ENCODE data around the gene TMEM181.

The TMEM181 gene

GRCh38 chr6:158596861-158597260, 37.0 kb downstream of the TMEM181 start:
- no peak overlapping the region for H3K27ac ChIP-seq
- H3K9me3 ChIP-seq (ENCODE audit: control insufficient read depth, low read length): no peaks in the 10 kb centered on the region
- H3K9ac ChIP-seq: no peak overlapping the region
- H3K36me3 ChIP-seq (ENCODE audit: control insufficient read depth, insufficient read depth, low read length): no peaks in the 10 kb centered on the region
- no peak overlapping the region for H2AFZ ChIP-seq
- H3K4me3 ChIP-seq (ENCODE audit: low read depth, low read length): no peak overlapping the region
- H3K79me2 ChIP-seq: peaks cover 4% of the 10 kb centered on the region
- H3K27me3 ChIP-seq (ENCODE audit: control insufficient read depth, insufficient read depth, low read length): no peaks in the 10 kb centered on the region
- no peaks in the 10 kb centered on the region for H3K4me1 ChIP-seq
- no peak overlapping the region for H3K4me2 ChIP-seq (ENCODE audit: low read length)
- TF ChIP-seq CTCF (IDR thresholded peaks at IDR 0.05): no peak

GRCh38 chr6:158597565-158597964, 37.7 kb downstream of the TMEM181 start:
- no peak for TF ChIP-seq CTCF (IDR thresholded peaks at IDR 0.05)
- H3K36me3 ChIP-seq (ENCODE audit: control insufficient read depth, insufficient read depth, low read length): no peaks in the 10 kb centered on the region
- no peaks in the 10 kb centered on the region for H3K4me1 ChIP-seq
- no peak overlapping the region for H2AFZ ChIP-seq
- no peak overlapping the region for H3K4me2 ChIP-seq (ENCODE audit: low read length)
- H3K27me3 ChIP-seq (ENCODE audit: control insufficient read depth, insufficient read depth, low read length): no peaks in the 10 kb centered on the region
- no peak overlapping the region for H3K9ac ChIP-seq
- H3K4me3 ChIP-seq (ENCODE audit: low read depth, low read length): no peak overlapping the region
- peaks cover 4% of the 10 kb centered on the region for H3K79me2 ChIP-seq
- H3K27ac ChIP-seq: no peak overlapping the region
- H3K9me3 ChIP-seq (ENCODE audit: control insufficient read depth, low read length): no peaks in the 10 kb centered on the region

DNA sequence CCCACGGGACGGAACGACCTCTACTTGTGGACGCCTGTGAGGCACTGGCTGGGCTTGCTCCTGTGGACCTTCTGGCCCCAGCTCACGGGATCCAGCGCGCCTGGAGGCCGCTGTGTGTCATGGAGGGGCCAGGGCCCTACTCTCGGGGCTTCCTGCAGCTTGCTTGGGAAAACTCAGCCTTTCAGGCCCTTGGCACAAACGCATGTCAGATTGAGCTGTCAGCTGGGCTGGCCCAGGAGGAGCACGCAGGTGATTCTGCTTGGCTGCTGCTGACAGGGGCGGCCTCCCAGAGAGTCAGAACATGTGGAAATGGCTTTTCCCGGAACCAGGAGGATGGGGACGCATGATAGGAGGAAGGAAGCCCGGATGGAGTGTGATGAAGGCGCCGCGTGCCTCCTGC, 39.7 kb downstream of the TMEM181 start:
- H3K36me3 ChIP-seq (ENCODE audit: control insufficient read depth, insufficient read depth, low read length): no peaks in the 10 kb centered on the region
- H3K4me3 ChIP-seq (ENCODE audit: low read depth, low read length): no peak overlapping the region
- no peak for TF ChIP-seq CTCF (IDR thresholded peaks at IDR 0.05)
- no peak overlapping the region for H3K9ac ChIP-seq
- no peak overlapping the region for H2AFZ ChIP-seq
- no peak overlapping the region for H3K27ac ChIP-seq
- H3K79me2 ChIP-seq: peaks cover 4% of the 10 kb centered on the region
- H3K27me3 ChIP-seq (ENCODE audit: control insufficient read depth, insufficient read depth, low read length): no peaks in the 10 kb centered on the region
- H3K4me1 ChIP-seq: no peaks in the 10 kb centered on the region
- no peaks in the 10 kb centered on the region for H3K9me3 ChIP-seq (ENCODE audit: control insufficient read depth, low read length)
- no peak overlapping the region for H3K4me2 ChIP-seq (ENCODE audit: low read length)

DNA sequence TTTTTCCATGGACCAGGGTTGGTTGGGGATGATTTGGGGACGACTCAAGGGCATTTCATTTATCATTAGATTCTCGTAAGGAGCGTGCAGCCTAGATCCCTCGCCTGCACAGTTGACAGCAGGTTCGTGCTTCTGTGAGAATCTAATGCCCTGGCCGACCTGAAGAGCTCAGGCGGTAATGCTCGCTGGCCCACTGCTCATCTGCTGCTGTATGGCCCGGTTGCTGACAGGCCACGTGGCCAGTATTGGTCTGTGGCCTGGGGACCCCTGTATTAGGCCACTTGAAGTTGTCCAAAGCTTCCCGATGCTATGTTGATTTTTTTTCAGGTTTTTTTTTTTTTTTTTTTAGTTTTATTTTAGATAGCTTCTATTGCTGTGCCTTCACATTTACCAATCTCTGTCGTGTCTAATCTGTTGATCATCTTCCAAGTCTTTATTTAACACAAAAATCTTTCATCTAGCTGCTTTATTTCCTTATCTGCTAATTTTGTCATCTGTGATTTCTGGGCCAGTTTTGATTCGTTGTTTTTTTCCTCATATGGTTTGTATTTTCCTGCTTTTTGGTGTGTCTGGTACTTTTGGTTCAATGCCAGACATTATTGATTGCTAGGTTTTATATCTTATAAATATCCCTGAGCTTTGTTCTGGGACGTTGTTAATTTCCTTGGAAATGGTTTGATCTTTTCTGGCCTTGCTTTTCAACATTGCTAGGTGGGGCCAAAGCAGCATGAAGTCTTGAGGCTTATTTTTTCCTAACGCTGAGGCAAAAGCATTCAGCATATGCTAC, 43.6 kb downstream of the TMEM181 start:
- no peak overlapping the region for H3K9ac ChIP-seq
- H3K27me3 ChIP-seq (ENCODE audit: control insufficient read depth, insufficient read depth, low read length): no peaks in the 10 kb centered on the region

More for the DNA sequence above, 43.6 kb downstream of the TMEM181 start:
- no peak overlapping the region for H2AFZ ChIP-seq
- no peak overlapping the region for H3K4me2 ChIP-seq (ENCODE audit: low read length)
- no peak for TF ChIP-seq CTCF (IDR thresholded peaks at IDR 0.05)
- H3K9me3 ChIP-seq (ENCODE audit: control insufficient read depth, low read length): no peaks in the 10 kb centered on the region
- H3K79me2 ChIP-seq: peaks cover 8% of the 10 kb centered on the region
- H3K4me1 ChIP-seq: no peaks in the 10 kb centered on the region
- H3K36me3 ChIP-seq (ENCODE audit: control insufficient read depth, insufficient read depth, low read length): no peaks in the 10 kb centered on the region
- H3K27ac ChIP-seq: no peak overlapping the region
- no peak overlapping the region for H3K4me3 ChIP-seq (ENCODE audit: low read depth, low read length)

All from parathyroid adenoma (tissue), 2 donors.